ENCODE data around the gene SLC29A1.

DNA sequence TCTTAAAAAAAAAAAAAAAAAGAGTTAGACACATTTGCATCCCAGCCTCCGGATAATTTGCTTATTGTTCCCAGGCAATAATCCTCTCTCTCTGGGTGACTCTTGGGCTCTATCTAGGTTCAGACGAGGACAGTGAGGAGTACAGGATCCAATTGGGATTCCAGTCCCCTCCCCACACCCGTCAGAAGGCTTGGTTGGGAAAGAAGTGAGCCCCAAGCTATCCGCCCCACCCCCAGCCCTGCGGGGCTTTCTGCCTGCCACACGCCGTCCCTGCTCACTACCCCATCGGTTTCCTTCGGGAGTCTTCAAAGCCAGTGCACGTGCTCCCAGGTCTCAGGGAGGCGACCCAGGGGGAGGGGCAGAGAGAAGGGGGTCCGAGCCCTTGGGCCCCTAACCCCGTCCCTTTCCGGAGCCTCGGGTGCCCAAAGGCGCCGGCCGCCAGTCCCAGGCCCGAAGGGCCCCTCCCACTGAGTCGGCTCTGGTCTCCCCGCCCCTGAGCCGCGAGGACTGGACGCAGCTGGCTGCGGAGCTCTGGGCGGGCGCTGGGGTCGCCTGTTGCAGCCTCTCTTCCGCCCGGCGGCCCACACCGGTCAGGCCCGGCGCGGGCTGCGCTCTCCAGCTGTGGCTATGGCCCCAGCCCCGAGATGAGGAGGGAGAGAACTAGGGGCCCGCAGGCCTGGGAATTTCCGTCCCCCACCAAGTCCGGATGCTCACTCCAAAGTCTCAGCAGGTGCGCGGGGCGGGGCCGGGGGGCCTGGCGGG lies 4.2 kb upstream of the SLC29A1 start:
- TF ChIP-seq CTCF (IDR thresholded peaks at IDR 0.05), result no peak
- peak; percentile 55 to 88 (median 80) for TF ChIP-seq POLR2AphosphoS5 (IDR thresholded peaks at IDR 0.05)
- peak; percentile 54 to 63 for TF ChIP-seq POLR2A (IDR thresholded peaks at IDR 0.05)
